HCT116 (cell line): ENCODE data around the gene MCL1. TPM values are rescaled to one million over a fixed set of nuclear protein-coding genes. Genes with fewer than 3 reads are reported as not detected.
A peak's percentile ranks its signal among the peaks of the same experiment; 100 is the strongest.

ENCODE experiments used
- ATAC-seq: fragments of 200-7000 bp; cut with Tn5 transposase; 2 replicates; pipeline ENCODE4 v1.9.1; 2020; ENCODE audit warnings: mild to moderate bottlenecking, moderate library complexity
- BruUV-seq: library from RNA; stranded (reverse); fragments of 400-500 nt; replicated peaks from 2 replicates; lab custom pipeline; 2021; lab: Mats Ljungman, UMichigan
- CTCF ChIA-PET: fragments of 300-600 bp; sonication (Branson Sonifier 250); formaldehyde crosslinking; loops from one replicate; lab custom pipeline; 2021; ENCODE audit warnings: antibody characterized with exemption; lab: Charles Lee
- POLR2A ChIA-PET: fragments of 300-600, 350-600 bp; sonication (Branson Sonifier 250); formaldehyde crosslinking; loops from one replicate; lab custom pipeline; 2021; ENCODE audit warnings: antibody characterized with exemption; lab: Charles Lee
- RAD21 ChIA-PET, 2 experiments: fragments of 300-600 bp; sonication (Branson Sonifier 250); formaldehyde crosslinking; loops; one replicate each; lab custom pipeline; 2023; ENCODE audit warnings: low total read pairs in 2 of 2; ENCODE audit not compliant: uncharacterized antibody in 2 of 2, unreplicated experiment in 2 of 2, low non-redundant PET in 1 of 2; lab: Charles Lee
- DNase-seq: peaks from one replicate; pipeline ENCODE4 v3.0.0-alpha.2; 2010; ENCODE audit warnings: low read depth, low spot score
- H2AFZ ChIP-seq: fragments of 200-600 bp; shearing (Covaris generic), sonication (generic); 2 replicates; pipeline ENCODE4 v1.6.1; 2017; ENCODE audit warnings: low read depth, mixed run types, mixed read lengths, antibody characterized with exemption, low read length; ENCODE audit not compliant: poor library complexity, severe bottlenecking
- H3K27ac ChIP-seq: 2 replicates; pipeline ENCODE4 v1.5.1; 2012; ENCODE audit warnings: low read depth, low read length
- H3K27me3 ChIP-seq: fragments of 200-600 bp; sonication (generic); 2 replicates; pipeline ENCODE4 v1.6.1; 2016; ENCODE audit warnings: mixed run types, low read length, mixed read lengths; ENCODE audit not compliant: insufficient read depth
- H3K36me3 ChIP-seq, 2 experiments: fragments of 200-500 bp in 1 of 2; fragments of 200-600 bp in 1 of 2; sonication (Bioruptor generic) in 1 of 2; sonication (generic) in 1 of 2; 2 replicates each; pipeline versions ENCODE4 v1.5.1 to v1.6.1; 2014 to 2016; ENCODE audit warnings: low read length in 2 of 2, inconsistent platforms in 1 of 2, mixed read lengths in 1 of 2, mixed run types in 1 of 2; ENCODE audit not compliant: insufficient read depth in 2 of 2, control insufficient read depth in 1 of 2
- H3K4me1 ChIP-seq, 2 experiments: fragments of 200-600 bp in 1 of 2; sonication (generic) in 1 of 2; 2 replicates each; pipeline versions ENCODE4 v1.5.1 to v1.6.1; 2012 to 2017; ENCODE audit warnings: low read length in 2 of 2, inconsistent platforms in 1 of 2, mild to moderate bottlenecking in 1 of 2, mixed read lengths in 1 of 2, mixed run types in 1 of 2, moderate library complexity in 1 of 2; ENCODE audit not compliant: insufficient read depth in 2 of 2, control insufficient read depth in 1 of 2
- H3K4me2 ChIP-seq: fragments of 200-600 bp; sonication (generic); 2 replicates; pipeline ENCODE4 v1.6.1; 2017; ENCODE audit warnings: mixed run types, low read length, mixed read lengths
- H3K4me3 ChIP-seq, 2 experiments: fragments of 200-600 bp in 1 of 2; sonication (generic) in 1 of 2; replicated peaks in 1 of 2; 2 replicates each; pipeline ENCODE4 v1.5.1; 2011 to 2016; ENCODE audit warnings: low read length in 2 of 2, control low read depth in 1 of 2, low read depth in 1 of 2, mild to moderate bottlenecking in 1 of 2, mixed read lengths in 1 of 2, mixed run types in 1 of 2
- H3K79me2 ChIP-seq: fragments of 200-600 bp; sonication (generic); 2 replicates; pipeline ENCODE4 v1.6.1; 2017; ENCODE audit warnings: mild to moderate bottlenecking, mixed run types, low read length, moderate library complexity, mixed read lengths; ENCODE audit not compliant: insufficient read depth
- H3K9ac ChIP-seq: fragments of 200-600 bp; sonication (generic); 2 replicates; pipeline ENCODE4 v1.6.1; 2016; ENCODE audit warnings: low read length, mixed read lengths
- H3K9me2 ChIP-seq: fragments of 200-600 bp; sonication (generic), shearing (Covaris generic); 2 replicates; pipeline ENCODE4 v1.6.1; 2017; ENCODE audit warnings: mixed run types, mild to moderate bottlenecking, moderate library complexity; ENCODE audit not compliant: insufficient read depth
- H3K9me3 ChIP-seq, 2 experiments: fragments of 200-500 bp in 1 of 2; fragments of 200-600 bp in 1 of 2; sonication (Bioruptor generic) in 1 of 2; sonication (generic) in 1 of 2; 2 replicates each; pipeline ENCODE4 v1.6.1; 2014 to 2017; ENCODE audit warnings: low read length in 2 of 2, mixed read lengths in 2 of 2, inconsistent platforms in 1 of 2, low read depth in 1 of 2, mild to moderate bottlenecking in 1 of 2, mixed run types in 1 of 2, moderate library complexity in 1 of 2; ENCODE audit not compliant: control insufficient read depth in 1 of 2, insufficient read depth in 1 of 2
- H4K20me1 ChIP-seq: fragments of 200-600 bp; sonication (generic), shearing (Covaris generic); 2 replicates; pipeline ENCODE4 v1.6.1; 2017; ENCODE audit warnings: mixed run types, mild to moderate bottlenecking, moderate library complexity; ENCODE audit not compliant: insufficient read depth
- POLR2AphosphoS5 ChIP-seq: IDR thresholded peaks from 2 replicates; pipeline ENCODE4 v1.6.1; 2011; ENCODE audit warnings: mild to moderate bottlenecking, low read depth, low read length, moderate library complexity
- SIN3A ChIP-seq: IDR thresholded peaks from 2 replicates; pipeline ENCODE4 v1.6.1; 2012; ENCODE audit warnings: low read depth
- TCF7L2 ChIP-seq: IDR thresholded peaks from 2 replicates; pipeline ENCODE4 v1.7.0; 2011; ENCODE audit warnings: borderline replicate concordance, inconsistent platforms; ENCODE audit not compliant: insufficient read depth, insufficient read length; ENCODE audit errors: extremely low read depth
- intact Hi-C: fragments of 100-400 bp; cut with micrococcal nuclease; formaldehyde crosslinking; loops from 2 replicates; pipeline ENCODE4 v1.10.0; 2022
- total RNA-seq: library from RNA; stranded (reverse); gene quantifications from one replicate; pipeline ENCODE4 v1.2.1, GENCODE V29; 2021; ENCODE audit not compliant: unreplicated experiment

MCL1 gene
- total RNA-seq, 1 experiment from 2014 or later = 146 TPM

DNA sequence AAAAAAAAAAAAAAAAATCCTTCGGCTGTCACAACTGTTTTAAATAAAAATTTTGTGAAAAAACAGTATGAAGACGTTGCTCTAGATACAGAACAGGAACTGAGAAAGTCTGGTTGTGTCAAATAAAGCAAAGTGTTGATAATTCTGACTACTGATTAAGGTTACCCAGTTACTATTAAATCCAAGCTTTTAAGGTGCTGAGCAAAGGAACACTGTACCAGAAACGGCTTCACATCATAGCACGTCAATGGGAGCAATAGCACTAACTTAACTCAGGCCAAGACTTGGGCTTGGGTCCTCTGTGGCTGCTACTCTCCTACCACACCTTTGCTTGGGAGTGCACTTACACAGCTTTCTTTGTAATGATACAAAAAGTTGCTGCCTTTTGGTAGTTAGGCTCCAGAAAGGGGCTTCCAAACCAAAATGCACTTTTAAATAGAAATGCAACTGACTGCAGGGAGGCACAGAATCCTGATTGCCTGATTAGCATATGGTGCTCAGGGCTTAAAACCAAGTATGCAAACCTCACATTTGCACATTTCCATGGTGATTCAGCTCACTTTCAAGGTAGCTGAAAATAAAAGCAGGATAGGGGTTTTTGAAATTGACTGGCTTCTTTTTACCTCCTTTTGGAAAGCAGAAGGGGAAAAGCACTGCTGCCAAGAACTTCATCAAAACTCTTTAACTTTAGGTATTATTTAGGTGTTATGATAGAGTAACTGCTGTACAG is 6.3 kb downstream of the MCL1 start:
- no peak for DNase-seq

GRCh38 chr1:150568594-150568966 is 10.8 kb downstream of the MCL1 start:
- H2AFZ ChIP-seq = no peak overlapping the region
- no peaks in the 10 kb centered on the region for H3K27me3 ChIP-seq
- no peak overlapping the region for H3K4me3 ChIP-seq
- H3K4me2 ChIP-seq = peak overlapping the region; percentile 52
- no peaks in the 10 kb centered on the region for H3K9me3 ChIP-seq
- BruUV-seq = no TSS peak
- ChIA-PET CTCF (interaction anchor here (0.6 to 0.9 kb wide), 2 partner anchors 9 to 148 kb away, joined by 3 to 4 read pairs; no protein-coding TSS in a partner anchor), POLR2A (interaction anchor here (1.0 to 2.0 kb wide), 2 partner anchors 8 to 10 kb away, joined by 4 to 14 read pairs; partner anchors contain the start of gene MCL1)
- peaks cover 51% of the 10 kb centered on the region for H3K79me2 ChIP-seq
- DNase-seq (no peak), ATAC-seq (peak; percentile 30)
- peaks cover 3 to 8% of the 10 kb centered on the region in 2 experiments; a peak in 2 of 4 replicates for H3K36me3 ChIP-seq
- H3K27ac ChIP-seq = peak overlapping the region; percentile 52
- H3K4me1 ChIP-seq = peaks cover 55 to 70% of the 10 kb centered on the region in 2 experiments
- TF ChIP-seq POLR2AphosphoS5 (peak; percentile 37; the same call in 1 of the 2 replicates), TCF7L2 (no peak)
- TF ChIP-seq, all 23 proteins: peak for 1
- intact Hi-C loops = loop anchor here (10.0 kb wide), 1 partner anchor 126 kb away; the partner anchor contains the start of gene GOLPH3L
- peaks cover 10% of the 10 kb centered on the region; the same call in 1 of the 2 replicates for H4K20me1 ChIP-seq
- RAD21 ChIA-PET = no interaction called here
- H3K9ac ChIP-seq = peak overlapping the region; percentile 15
- no peaks in the 10 kb centered on the region for H3K9me2 ChIP-seq

More for the DNA sequence above, 6.3 kb downstream of the MCL1 start:
- Histone ChIP-seq H3K4me2 (peak overlapping the region; percentile 14; the same call in 1 of the 2 replicates), H3K9me3 (no peaks in the 10 kb centered on the region), H3K9ac (no peak overlapping the region), H3K27ac (no peak overlapping the region; the same call in 1 of the 2 replicates), H3K9me2 (no peaks in the 10 kb centered on the region), H3K36me3 (peaks cover 38 to 49% of the 10 kb centered on the region in 2 experiments), H3K27me3 (no peaks in the 10 kb centered on the region), H3K4me1 (peaks cover 56 to 84% of the 10 kb centered on the region in 2 experiments), H2AFZ (no peak overlapping the region), H4K20me1 (peaks cover 48% of the 10 kb centered on the region), H3K4me3 (no peak overlapping the region), H3K79me2 (peaks cover 77% of the 10 kb centered on the region)
- POLR2A ChIA-PET = interaction anchor here (4.6 kb wide), 1 partner anchor 11 kb away, joined by 39 read pairs; no protein-coding TSS in a partner anchor
- RAD21 ChIA-PET = no interaction called here
- no peak for ATAC-seq
- no peak for TF ChIP-seq SIN3A
- peak; percentile 41; the same call in 1 of the 2 replicates for TF ChIP-seq POLR2AphosphoS5
- intact Hi-C loops = no loop called here
- no TSS peak for BruUV-seq
- CTCF ChIA-PET = interaction anchor here (1.2 kb wide), 1 partner anchor 12 kb away, joined by 7 read pairs; no protein-coding TSS in a partner anchor
